CD4-positive, alpha-beta T cell treated with Interferon gamma for 1 hour (primary cell): ENCODE results near the gene MAPKAPK2.
"Not testable (repeated sequence)": the region's sequence is repeated elsewhere in the genome, so short reads cannot be mapped to it uniquely, and the experiment has no call there.

Experiments
- DNase-seq: peaks from one replicate; pipeline ENCODE4 v3.0.0-alpha.2; 2020

The MAPKAPK2 gene

DNA sequence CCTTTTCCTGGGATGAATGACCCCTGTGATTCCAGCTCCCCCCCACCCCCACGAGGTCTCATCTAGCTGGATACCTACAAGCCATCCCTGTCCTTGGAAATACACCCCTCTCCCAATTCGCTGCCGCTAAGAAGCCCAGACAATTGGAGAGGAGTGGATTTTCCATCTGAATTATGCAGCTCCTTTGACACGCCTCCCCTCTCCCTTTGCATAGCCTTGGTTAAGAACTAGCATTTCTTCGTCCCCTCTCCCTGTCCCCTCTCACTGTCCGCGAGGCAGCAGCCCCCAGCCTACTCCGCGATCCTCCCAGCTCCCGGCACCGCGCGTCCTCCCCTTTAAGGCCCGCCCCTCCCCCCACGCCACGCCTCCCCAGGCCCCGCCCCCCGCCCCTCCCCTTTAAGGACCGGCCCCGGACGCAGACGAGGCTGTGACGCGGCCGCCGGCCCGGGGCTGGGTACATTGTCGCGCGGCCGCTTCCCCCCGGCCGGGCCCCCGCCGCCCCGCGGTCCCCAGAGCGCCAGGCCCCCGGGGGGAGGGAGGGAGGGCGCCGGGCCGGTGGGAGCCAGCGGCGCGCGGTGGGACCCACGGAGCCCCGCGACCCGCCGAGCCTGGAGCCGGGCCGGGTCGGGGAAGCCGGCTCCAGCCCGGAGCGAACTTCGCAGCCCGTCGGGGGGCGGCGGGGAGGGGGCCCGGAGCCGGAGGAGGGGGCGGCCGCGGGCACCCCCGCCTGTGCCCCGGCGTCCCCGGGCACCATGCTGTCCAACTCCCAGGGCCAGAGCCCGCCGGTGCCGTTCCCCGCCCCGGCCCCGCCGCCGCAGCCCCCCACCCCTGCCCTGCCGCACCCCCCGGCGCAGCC is at the start of gene MAPKAPK2:
Gene MAPKAPK2 (plus strand): TSS at position 428 of the 856 bp plus-strand sequence. CDS start 325 bp downstream, at position 753.
- DNase-seq: peak; percentile 79

DNA sequence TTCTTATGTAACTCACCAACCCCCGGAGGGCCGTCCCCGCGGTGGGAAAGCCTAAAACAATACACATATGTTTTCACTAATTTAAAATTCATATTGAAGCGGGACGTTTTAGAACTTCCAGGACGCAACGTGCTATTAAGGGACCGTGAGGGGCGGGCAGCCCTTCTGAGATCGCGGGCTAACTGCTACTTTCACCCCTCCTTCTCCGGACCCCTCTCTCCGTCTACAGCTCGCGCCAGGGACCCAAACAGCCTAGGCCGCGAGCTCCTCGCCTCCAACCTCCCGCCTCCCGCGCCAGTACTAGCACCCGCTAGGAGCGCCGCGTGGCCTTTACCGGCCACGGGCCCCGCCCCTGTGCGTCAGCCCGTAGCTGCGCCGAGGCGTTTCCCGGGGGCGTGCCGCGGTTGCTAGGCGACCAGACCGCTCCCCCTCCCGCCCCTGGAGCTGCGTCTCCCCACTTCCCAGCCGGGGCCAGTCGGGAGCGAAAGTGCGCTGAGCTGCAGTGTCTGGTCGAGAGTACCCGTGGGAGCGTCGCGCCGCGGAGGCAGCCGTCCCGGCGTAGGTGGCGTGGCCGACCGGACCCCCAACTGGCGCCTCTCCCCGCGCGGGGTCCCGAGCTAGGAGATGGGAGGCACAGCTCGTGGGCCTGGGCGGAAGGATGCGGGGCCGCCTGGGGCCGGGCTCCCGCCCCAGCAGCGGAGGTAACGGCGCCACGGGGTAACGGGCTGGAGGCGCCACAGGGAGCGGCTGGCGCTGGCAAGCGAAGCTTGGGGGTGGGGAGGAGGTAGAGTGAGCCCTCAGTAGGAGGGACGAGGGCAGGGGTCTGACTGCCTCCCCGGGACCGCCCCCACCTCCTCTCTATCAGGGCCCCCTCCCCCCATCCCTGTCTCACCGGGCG is 49.4 kb upstream of the MAPKAPK2 start, which contains the start of gene DYRK3:
Gene DYRK3 (plus strand): TSS at position 457 of the 898 bp plus-strand sequence. CDS start 168 bp downstream, at position 625.
- peak; percentile 89 for DNase-seq

DNA sequence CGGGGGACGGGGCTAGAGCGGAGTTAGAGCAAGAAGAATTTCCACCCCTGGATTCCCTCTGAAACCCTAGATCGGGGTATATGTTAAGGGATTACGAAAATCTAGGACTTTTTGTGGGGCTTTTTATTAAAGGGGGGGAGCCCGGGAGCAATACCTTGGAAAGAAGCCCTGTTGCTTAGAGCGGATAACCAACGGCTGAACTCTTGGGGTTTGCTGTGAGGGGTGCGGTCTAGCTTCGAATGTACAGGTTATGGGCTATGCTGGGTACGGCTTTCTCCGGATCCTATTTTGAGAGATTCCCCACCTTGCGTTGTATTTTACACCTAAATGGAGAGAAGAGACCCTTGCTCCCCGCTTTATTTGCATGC is 48.7 kb upstream of the MAPKAPK2 start:
- DNase-seq: no peak

DNA sequence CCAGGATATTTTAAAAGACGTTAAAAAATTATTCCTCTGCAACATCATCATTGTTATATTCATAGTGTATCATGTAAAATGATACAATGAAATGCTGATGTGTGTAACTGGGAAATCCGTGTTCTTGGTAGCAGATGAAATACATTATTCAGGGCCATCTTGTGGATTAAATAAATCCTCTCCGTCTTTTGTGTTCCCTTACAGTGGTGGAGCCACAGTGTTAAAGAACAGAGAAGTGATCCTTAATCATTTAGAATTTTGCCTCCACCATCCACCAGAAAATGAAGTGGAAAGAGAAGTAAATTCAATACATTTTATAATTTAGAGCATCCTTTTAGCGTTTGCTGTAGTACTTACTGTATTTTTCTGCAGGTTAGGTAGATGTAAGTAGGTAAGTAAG is 48.0 kb upstream of the MAPKAPK2 start:
- DNase-seq: no peak

DNA sequence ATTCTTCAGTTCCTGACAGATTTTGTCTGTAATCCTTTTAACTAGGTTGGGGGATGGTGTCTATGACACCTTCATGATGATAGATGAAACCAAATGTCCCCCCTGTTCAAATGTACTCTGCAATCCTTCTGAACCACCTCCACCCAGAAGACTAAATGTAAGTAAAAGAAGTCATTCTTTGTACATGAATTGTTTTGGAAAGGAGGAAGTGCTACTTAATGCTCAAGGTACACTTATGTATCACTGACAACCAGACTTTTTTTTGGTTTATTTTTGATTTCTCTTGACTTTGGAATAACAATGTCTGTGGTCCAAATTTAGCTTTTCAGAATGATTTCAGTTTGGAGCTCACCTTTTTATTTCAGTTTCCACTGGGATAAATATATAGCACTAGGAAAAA is 47.1 kb upstream of the MAPKAPK2 start:
- no peak for DNase-seq

DNA sequence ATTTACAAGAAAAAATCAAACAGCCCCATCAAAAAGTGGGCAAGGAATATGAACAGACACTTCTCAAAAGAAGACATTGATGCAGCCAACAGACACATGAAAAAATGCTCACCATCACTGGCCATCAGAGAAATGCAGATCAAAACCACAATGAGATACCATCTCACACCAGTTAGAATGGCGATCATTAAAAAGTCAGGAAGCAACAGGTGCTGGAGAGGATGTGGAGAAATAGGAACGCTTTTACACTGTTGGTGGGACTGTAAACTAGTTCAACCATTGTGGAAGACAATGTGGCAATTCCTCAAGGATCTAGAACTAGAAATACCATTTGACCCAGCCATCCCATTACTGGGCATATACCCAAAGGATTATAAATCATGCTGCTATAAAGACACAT is 42.6 kb upstream of the MAPKAPK2 start:
- not testable (repeated sequence) for DNase-seq

DNA sequence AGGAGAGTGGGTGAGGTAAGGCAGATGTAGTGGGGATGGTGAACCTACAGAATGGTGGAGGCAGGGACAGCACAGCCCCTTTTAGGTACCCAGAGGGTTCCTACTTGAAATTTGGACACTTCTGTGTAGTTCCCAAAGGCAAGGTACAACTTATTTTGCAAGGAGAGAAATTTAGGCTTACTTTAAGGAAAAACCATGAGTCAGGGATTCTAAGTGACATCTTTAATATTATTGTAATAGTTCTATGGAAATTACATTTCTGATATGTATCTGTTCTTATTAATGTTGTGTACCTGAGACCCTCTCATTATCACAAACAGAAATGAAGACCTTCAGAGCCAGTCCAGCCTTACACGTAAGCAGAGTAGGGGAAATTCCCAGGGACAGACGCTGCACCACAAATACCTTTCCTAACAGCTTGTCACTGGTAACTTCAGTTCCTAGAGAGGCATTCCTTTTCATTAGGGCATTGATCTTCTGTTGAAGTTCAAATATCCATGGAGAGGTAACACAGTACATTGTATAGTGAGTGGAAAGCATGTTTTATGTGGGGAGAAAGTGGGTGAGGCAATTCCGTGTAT is 41.5 kb upstream of the MAPKAPK2 start:
- DNase-seq: no peak

DNA sequence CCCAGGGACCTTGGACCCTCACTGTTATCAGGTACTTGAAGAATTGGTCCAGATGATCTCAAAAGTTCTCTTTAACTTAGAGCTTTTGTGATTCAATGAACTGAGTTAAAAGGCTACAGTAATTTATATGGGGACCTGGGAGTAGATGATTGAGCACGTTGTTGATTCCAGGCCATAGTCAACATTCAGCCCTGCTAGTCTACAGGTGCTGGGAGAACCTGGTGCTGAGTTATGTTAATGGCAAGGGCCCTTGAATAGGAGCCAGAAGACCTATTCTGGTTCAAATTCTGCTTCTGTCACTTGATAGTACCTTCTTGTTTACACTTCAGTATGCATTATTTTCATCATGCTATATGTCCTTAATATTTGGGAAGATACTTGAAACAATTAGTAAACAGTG is 38.2 kb upstream of the MAPKAPK2 start:
- DNase-seq: no peak

DNA sequence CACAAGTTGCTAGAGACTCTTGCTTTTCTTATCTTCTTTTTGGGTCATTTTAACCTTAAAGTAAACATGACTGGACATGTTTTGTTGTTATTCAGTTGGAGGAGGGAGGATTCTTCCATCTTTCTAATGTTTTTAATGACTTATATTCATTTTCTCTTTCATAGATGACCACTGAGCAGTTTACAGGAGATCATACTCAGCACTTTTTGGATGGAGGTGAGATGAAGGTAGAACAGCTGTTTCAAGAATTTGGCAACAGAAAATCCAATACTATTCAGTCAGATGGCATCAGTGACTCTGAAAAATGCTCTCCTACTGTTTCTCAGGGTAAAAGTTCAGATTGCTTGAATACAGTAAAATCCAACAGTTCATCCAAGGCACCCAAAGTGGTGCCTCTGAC is 37.5 kb upstream of the MAPKAPK2 start:
- DNase-seq: no peak

DNA sequence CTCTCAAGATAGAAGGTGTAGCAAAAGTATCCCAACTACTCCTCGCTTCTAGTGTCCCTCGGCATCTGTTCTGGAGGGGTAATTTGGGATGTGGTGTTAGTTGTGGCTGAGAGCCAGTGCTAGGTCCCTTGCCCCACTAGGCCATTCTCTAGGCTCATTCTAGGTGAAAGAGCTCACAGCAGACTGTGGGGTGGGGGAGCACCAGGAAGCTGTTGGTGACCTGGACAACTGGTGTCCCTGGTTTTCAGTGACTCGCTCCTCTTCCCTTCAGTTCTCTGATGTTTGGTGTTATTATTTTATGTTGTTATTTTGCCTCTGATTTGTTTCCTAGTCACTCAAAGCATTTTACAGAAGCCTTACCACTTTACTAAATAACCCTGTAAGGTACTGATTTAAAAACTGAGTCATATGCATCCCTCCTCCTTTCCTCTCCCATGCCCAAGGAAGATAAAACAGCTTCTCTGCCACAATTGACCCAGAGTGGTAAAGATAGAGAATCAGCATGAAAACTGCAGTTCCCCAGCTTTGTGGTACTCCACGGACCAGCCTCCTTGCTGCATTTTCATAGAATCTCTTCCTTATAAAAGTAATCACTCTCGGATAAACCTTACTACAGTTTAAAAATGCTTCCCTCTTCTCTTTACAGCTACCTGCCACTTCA is 35.3 kb upstream of the MAPKAPK2 start:
- no peak for DNase-seq

DNA sequence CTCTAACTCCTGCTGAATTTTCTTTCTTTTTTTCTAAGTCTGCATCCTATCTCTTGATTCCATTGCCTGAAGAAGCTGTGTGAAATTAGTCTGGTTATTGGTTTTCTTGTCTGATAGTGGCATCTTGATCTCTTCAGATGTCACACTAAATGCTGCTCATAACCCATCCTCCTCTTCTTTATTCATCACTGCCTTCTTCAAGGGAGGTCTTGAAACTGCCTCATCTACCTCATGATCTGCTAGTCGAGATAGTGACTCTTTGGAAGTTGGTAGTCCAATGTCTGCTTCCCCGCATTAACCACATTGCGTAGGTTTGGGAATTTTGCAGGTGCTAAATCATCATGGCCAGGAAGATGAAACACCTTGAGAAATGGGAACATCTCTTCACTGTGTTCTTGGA is 33.7 kb upstream of the MAPKAPK2 start:
- DNase-seq: no peak

DNA sequence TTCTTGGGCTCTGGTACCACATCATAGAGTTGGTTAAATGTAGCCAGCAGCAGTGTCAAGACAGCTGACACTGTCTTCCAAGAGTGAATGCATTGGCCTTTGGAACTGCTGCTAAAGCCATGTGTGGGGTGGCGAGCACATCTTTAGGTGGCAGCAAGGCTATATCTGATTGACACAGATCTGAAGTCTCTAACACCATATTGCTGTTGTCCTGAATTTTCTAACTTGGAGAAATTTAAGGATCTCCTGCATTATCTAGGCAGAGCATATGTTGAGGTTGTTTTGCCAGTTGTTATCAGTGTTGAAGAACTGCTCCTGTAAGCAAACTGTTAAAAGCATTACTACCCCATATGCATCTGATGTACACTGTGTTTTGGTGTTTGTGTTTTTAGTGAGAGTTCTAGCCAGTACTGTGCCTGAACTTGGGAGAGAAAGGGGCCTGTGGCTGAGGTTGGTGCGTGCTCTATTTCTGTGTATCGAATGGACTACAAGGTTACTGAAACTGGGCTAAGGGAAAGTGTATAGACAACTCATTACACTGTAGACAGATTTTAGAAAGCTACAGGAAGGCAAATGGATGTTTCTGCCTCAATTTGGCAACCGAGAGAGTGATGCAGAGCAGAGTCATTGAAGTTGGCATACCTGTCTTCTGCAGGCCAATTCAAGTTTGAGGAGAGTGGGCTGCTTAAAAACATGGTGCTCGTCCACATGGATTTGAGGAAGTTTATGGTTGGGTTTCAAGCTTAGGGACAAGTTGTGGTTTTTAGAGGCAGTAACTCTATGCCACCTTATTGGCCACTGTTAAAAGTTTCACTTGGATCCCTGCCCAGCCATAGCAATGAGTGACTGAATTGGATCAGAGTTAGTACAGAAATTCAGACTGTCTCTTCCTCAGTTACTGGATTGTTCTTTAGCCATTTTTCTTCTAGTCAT is 32.5 kb upstream of the MAPKAPK2 start:
- DNase-seq: no peak

DNA sequence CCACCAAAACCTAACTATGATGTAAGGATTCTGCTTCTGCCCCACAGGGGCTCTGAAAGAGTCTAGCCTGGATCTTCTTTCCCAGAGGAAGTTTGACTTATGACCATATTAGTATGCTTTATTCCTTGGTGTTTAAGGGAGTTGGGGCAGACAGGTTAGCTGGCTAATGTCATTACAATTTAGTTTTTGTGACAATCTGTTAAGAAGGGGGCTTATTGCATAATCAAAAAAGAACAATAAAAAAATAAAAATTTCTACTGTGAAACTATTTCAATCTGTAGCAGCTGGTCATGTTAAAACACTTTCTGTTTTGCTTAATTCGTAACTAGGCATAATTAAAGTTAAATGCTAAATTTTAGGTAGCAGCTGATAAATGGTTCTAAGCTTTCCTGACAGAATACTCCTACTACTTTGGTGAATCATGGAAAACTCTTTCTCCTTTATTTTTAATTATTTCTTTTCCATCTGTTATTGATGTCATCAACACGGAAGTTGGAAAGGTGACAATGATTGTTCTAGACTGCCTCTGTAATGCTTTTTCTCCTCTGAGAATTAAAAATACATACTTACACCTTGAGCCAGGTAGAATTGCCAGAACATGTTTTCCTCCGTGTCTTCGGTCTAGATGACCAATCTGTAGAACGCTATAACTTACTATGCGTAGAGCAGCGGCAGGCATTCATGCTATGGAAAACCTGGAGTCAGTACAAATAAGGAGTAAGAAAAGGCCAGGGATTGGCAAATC is 30.8 kb upstream of the MAPKAPK2 start:
- no peak for DNase-seq

DNA sequence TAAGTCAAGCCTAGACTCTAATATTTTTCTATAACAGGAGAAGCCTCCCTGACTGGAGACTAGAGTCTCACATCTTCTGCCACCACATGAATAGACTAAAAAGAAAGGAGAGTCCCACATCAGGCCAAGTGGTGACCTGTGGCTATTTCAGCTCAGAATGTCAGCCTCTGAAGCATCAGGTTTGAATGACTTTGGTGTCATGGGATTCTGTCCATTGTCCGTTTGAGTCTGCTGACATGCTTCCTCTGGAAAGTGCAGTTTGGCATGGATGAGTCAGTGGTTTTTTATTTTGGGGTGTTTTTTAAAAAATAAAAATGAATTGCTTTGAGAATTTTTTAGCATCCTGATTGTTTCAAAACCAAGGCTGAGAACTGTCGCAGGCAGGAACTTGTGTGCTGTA is 29.9 kb upstream of the MAPKAPK2 start:
- no peak for DNase-seq

DNA sequence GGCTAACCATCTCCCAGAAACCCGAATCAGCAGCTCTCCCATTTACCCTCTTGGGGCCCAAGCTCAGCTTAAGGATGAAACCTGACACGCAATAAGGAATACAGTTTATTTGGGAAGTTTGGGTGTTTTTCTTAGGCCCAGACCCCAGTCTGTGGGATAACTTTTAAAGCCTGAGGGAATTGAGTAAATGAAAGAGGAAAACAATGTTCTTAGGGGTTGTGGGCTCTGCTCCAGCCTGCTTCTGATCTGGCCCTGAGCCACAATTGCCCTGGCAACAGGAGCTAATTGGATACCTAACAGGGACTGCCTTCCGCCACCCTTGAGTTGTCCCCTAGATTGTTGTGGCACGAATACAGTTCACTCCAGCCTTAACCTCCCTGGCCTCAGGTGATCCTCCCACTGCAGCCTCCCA is 29.2 kb upstream of the MAPKAPK2 start:
- no peak for DNase-seq

DNA sequence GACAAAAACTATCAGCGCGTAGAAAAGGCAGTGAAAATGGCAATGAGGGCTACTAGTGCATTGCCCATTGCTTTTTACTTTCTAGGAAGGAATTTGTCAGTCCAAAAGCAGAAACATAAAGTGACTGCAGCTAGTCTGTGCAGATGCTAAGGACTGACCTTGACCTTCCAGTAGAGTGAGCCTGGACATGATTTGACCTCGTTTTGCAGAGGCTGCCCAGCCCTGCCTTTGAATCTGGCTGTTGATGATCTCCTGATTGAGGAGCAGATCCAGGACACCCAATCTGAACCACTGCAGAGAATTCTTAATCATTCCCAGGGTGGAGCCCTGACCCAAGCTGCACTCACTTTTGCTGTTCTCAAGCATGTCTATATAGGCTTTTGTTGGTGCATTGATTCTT is 27.8 kb upstream of the MAPKAPK2 start:
- no peak for DNase-seq

DNA sequence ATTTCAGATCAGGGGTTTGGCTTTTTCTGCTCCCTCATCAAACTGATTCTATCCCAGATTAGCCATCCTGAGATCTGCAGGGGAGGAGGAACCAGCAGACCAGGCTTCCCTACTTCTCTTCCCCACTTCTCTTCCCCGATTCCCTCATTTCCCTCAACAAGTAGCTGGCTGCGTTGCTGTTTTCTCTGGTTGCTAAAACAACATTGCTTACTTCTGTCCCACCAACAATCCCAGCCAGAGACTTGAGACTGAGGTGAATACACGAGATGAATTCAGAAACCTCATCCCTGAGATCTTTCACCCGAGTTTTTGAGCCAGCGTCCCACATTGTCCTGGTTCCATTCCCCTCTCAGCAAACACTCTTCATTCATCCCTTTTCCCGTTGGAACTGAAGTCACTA is 27.0 kb upstream of the MAPKAPK2 start:
- no peak for DNase-seq

DNA sequence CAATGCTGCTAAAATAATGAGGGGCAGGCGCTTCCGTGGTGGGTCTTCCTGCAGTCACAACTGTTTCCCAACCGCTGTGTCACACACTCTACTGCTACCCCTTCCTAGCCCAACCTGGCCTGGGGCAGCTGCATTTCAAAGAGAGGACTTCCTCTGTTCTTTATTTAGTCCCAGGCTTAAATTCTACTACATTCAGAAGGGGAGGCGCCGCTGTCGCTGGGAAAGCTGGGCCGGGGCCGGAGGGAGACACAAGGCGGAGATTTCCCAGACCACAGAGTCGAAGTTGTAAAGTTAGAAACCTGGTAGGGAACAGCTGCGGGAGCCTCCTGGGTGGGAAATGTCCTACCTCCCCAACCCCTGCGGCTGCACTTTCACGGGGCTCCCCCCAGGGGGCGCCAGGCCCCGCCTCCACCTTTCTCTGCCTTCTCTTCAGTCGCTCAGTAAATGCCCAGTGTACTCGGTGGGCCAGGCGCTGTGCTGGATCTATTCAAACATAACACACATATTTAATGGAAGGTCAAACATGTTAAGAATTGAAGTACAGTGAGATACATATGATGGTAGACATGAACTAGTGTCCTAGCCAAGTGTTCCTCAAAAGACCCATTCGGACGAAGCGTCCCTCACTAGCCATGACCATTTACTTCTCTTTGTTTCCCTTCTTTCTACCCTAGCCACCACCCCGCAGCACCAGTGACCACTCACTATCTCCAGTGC is 26.3 kb upstream of the MAPKAPK2 start:
- DNase-seq: peak; percentile 48

DNA sequence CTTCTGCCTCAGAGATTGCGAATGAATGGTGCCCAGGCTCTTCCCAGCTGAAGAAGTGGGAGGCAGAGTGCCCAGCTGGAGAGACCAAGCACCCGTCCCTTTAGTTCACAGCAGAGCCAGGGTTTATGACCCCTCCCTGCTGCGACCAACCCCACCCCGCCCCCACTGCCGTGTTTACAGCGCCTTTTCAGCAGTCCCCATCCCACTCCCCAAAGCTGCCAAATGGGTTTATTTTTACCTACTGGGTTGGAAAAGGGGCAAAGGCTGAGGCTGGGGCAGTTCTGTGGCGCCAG is 25.8 kb upstream of the MAPKAPK2 start:
- no peak for DNase-seq

DNA sequence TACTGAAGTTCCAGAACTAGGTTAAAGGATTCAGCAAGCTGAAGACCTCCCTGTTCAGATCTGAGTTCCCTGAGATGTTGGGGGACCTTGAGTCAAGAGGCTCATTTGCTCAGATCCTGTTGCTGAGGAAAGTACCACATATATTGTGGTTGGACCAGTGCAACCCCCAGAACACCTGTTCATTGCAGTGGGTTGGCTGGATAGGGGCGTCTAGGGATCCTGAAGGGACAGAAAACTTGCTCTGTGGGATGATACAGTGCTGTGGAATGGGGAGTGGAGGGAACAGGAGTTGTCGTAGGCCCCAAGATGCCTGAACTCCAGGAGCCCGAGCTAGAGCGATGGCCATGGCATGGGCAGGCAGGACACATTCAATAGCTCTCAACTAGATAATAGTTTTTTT is 24.6 kb upstream of the MAPKAPK2 start:
- DNase-seq: no peak
